Measurements from ENCODE around the gene OXSR1.

GRCh38 chr3:38143511-38143910, 21.8 kb upstream of the OXSR1 start:
- TF ChIP-seq CTCF (IDR thresholded peaks at IDR 0.05) (no peak), POLR2A (IDR thresholded peaks at IDR 0.05) (no peak)

All from esophagus squamous epithelium (tissue), 4 donors.